ENCODE measurements around the gene DDX46. TPM values are rescaled to one million over a fixed set of nuclear protein-coding genes. Genes with fewer than 3 reads are reported as not detected.
A peak's percentile ranks its signal among the peaks of the same experiment; 100 is the strongest.

DDX46 gene
- polyA plus RNA-seq, 1 experiment = 45.4 TPM

GRCh38 chr5:134769206-134769605 is 10.6 kb downstream of the DDX46 start:
- TF ChIP-seq CTCF (IDR thresholded peaks at IDR 0.05; ENCODE audit: low read depth, low read length) = no peak
- Histone ChIP-seq H3K4me3 (ENCODE audit: low read depth, low read length) (no peak overlapping the region), H3K27ac (ENCODE audit: low read depth, low read length) (no peak overlapping the region), H3K27me3 (ENCODE audit: control insufficient read depth, insufficient read depth, low read length) (no peaks in the 10 kb centered on the region), H3K9me3 (ENCODE audit: control insufficient read depth, insufficient read depth, low read length) (no peaks in the 10 kb centered on the region)
- no peak for DNase-seq (ENCODE audit: low read depth, low spot score)
- ChIA-PET CTCF (interaction anchor here (0.7 to 1.6 kb wide), 2 partner anchors 11 to 30 kb away, joined by 4 to 7 read pairs; partner anchors contain the start of gene DDX46), POLR2A (interaction anchor here (0.6 to 0.7 kb wide), 3 partner anchors 63 to 149 kb away, joined by 3 to 5 read pairs (median 4); partner anchors contain the start of gene C5orf24)

GRCh38 chr5:134772461-134773125 is 14.0 kb downstream of the DDX46 start:
- ChIA-PET POLR2A (no interaction called here), CTCF (no interaction called here)
- Histone ChIP-seq H3K27me3 (ENCODE audit: control insufficient read depth, insufficient read depth, low read length) (no peaks in the 10 kb centered on the region), H3K9me3 (ENCODE audit: control insufficient read depth, insufficient read depth, low read length) (no peaks in the 10 kb centered on the region), H3K27ac (ENCODE audit: low read depth, low read length) (no peak overlapping the region), H3K4me3 (ENCODE audit: low read depth, low read length) (no peak overlapping the region)
- no peak for TF ChIP-seq CTCF (IDR thresholded peaks at IDR 0.05; ENCODE audit: low read depth, low read length)
- no peak for DNase-seq (ENCODE audit: low read depth, low spot score)

DNA sequence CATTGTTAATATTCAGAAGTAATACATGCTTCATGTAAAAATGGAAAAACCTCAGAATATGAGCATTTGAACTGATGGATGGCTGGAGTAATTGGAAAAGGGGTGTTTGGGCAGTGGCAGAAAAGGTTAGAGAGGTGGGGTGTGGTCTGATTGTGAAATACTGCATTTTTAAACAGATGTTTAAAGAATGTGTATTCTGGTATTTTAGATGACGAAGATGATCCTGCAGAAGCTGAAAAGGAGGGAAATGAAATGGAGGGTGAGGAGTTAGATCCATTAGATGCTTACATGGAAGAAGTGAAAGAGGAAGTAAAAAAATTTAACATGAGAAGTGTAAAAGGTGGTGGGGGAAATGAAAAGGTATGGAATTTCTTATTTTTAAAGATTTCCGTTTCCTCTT is 18.8 kb downstream of the DDX46 start:
- H3K4me3 ChIP-seq (ENCODE audit: low read depth, low read length) = no peak overlapping the region
- CTCF ChIA-PET = no interaction called here
- no peak for TF ChIP-seq CTCF (IDR thresholded peaks at IDR 0.05; ENCODE audit: low read depth, low read length)
- H3K9me3 ChIP-seq (ENCODE audit: control insufficient read depth, insufficient read depth, low read length) = no peaks in the 10 kb centered on the region
- no peaks in the 10 kb centered on the region for H3K27me3 ChIP-seq (ENCODE audit: control insufficient read depth, insufficient read depth, low read length)
- DNase-seq (ENCODE audit: low read depth, low spot score) = no peak
- H3K27ac ChIP-seq (ENCODE audit: low read depth, low read length) = no peak overlapping the region
- POLR2A ChIA-PET = no interaction called here

DNA sequence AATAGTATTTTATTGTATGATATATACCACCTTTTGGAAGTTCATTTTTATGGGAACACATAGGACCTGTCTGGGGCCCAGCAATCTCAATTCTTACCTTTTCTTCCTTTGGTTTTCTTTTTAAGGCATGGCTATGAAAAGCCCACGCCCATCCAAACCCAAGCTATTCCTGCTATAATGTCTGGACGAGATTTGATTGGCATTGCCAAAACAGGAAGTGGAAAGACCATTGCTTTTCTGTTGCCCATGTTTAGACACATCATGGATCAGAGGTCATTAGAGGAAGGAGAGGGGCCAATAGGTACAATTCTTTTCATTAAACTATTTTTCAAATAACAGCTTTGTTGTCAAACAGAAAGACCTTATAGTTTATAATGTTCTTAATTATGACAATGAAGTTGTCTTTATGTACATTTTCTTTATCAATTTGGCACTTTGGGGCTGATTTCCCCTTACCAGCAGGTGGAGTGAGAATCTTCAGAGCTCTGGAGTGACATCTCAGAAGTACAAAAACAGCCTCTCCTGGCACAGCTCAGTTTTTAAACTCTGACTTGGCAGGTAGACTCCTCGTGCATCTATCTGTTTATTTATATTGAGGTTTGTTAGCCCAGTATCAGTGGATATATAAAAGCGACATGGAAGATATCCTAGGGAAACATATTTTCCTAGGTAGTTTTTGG is 25.8 kb downstream of the DDX46 start:
- Histone ChIP-seq H3K27ac (ENCODE audit: low read depth, low read length) (no peak overlapping the region), H3K4me3 (ENCODE audit: low read depth, low read length) (no peak overlapping the region), H3K9me3 (ENCODE audit: control insufficient read depth, insufficient read depth, low read length) (no peaks in the 10 kb centered on the region), H3K27me3 (ENCODE audit: control insufficient read depth, insufficient read depth, low read length) (no peaks in the 10 kb centered on the region)
- POLR2A ChIA-PET = interaction anchor here (0.7 to 1.3 kb wide), 2 partner anchors 58 to 121 kb away, joined by 3 read pairs; partner anchors contain the start of gene PCBD2
- DNase-seq (ENCODE audit: low read depth, low spot score) = no peak
- CTCF ChIA-PET = interaction anchor here (0.5 to 1.2 kb wide), 3 partner anchors 67 to 174 kb away, joined by 3 to 4 read pairs (median 4); partner anchors contain the start of gene PCBD2
- TF ChIP-seq CTCF (IDR thresholded peaks at IDR 0.05; ENCODE audit: low read depth, low read length) = peak; percentile 45
